CD4-positive, alpha-beta T cell (primary cell): ENCODE results near the gene FAM186B. TPM values are rescaled to one million over a fixed set of nuclear protein-coding genes. Genes with fewer than 3 reads are reported as not detected.

Source experiments
- ATAC-seq: fragments of 200-7000 bp; cut with Tn5 transposase; one replicate; pipeline ENCODE4 v1.10.0; 2022; ENCODE audit warnings: mild to moderate bottlenecking; ENCODE audit not compliant: poor library complexity
- CTCF ChIA-PET: fragments of 350-600 bp; sonication (Branson Sonifier 250); formaldehyde crosslinking; loops from one replicate; lab custom pipeline; 2021; ENCODE audit warnings: antibody characterized with exemption, inconsistent platforms; lab: Charles Lee
- POLR2A ChIA-PET: fragments of 350-600 bp; sonication (Branson Sonifier 250); formaldehyde crosslinking; loops from one replicate; lab custom pipeline; 2021; ENCODE audit warnings: antibody characterized with exemption, inconsistent platforms; lab: Charles Lee
- DNase-seq, 14 experiments: peaks; one replicate each; pipeline ENCODE4 v3.0.0-alpha.2; 2013 to 2020; ENCODE audit warnings: mixed read lengths in 2 of 14
- H3K27ac ChIP-seq, 2 donors: one replicate each; pipeline versions ENCODE4 v1.5.1 to v1.7.0; 2013; ENCODE audit warnings: low read length in 2 of 2, low read depth in 1 of 2, mild to moderate bottlenecking in 1 of 2
- H3K27me3 ChIP-seq, 2 experiments: 1 replicate in 1 of 2; 2 replicates in 1 of 2; pipeline versions ENCODE4 v1.6.1 to v1.7.0; 2013; ENCODE audit warnings: low read length in 2 of 2, control low read depth in 1 of 2, mild to moderate bottlenecking in 1 of 2, moderate library complexity in 1 of 2; ENCODE audit not compliant: insufficient read depth in 2 of 2, control insufficient read depth in 1 of 2
- H3K36me3 ChIP-seq: one replicate; pipeline ENCODE4 v1.6.1; 2013; ENCODE audit warnings: low read length, control low read depth; ENCODE audit not compliant: insufficient read depth
- H3K4me1 ChIP-seq: one replicate; pipeline ENCODE4 v1.6.1; 2013; ENCODE audit warnings: low read length, control low read depth; ENCODE audit not compliant: insufficient read depth
- H3K4me3 ChIP-seq: one replicate; pipeline ENCODE4 v1.5.1; 2013; ENCODE audit warnings: mild to moderate bottlenecking, low read length, moderate library complexity
- H3K9me3 ChIP-seq, 2 experiments: 1 replicate in 1 of 2; 2 replicates in 1 of 2; pipeline versions ENCODE4 v1.6.1 to v1.7.0; 2013; ENCODE audit warnings: low read length in 2 of 2, mild to moderate bottlenecking in 2 of 2, control low read depth in 1 of 2, moderate library complexity in 1 of 2; ENCODE audit not compliant: control insufficient read depth in 1 of 2, insufficient read depth in 1 of 2
- H3K27ac Mint-ChIP-seq: one replicate; pipeline ENCODE4 v1.8.0; 2020; ENCODE audit warnings: mixed read lengths
- H3K27me3 Mint-ChIP-seq: one replicate; pipeline ENCODE4 v1.8.0; 2021; ENCODE audit warnings: mixed read lengths
- H3K36me3 Mint-ChIP-seq: one replicate; pipeline ENCODE4 v1.8.0; 2021; ENCODE audit warnings: low read depth, mixed read lengths
- H3K4me1 Mint-ChIP-seq: one replicate; pipeline ENCODE4 v1.8.0; 2021; ENCODE audit warnings: low read depth, mixed read lengths
- H3K4me3 Mint-ChIP-seq: one replicate; pipeline ENCODE4 v1.8.0; 2020; ENCODE audit warnings: mild to moderate bottlenecking, mixed read lengths
- H3K9me3 Mint-ChIP-seq: one replicate; pipeline ENCODE4 v1.8.0; 2020; ENCODE audit warnings: mixed read lengths
- CTCF ChIP-seq: fragments of 200-600 bp; IDR thresholded peaks from one replicate; pipeline ENCODE4 v1.8.0; 2022; ENCODE audit warnings: antibody characterized with exemption, mild to moderate bottlenecking
- intact Hi-C, 2 experiments: fragments of 100-400 bp; cut with DNase I in 1 of 2; cut with micrococcal nuclease in 1 of 2; formaldehyde crosslinking; loops; one replicate each; pipeline versions ENCODE4 v1.15.1 to v1.9.0; 2023 to 2025; cut with DNase I, micrococcal nuclease
- total RNA-seq, 174 experiments: library from RNA in 2 of 174; stranded (reverse) in 2 of 174; gene quantifications; one replicate each; pipeline ENCODE4 v1.2.3 and lab custom pipeline; 2021 to 2026

FAM186B gene
- total RNA-seq, 2 experiments from 2014 or later, result 0.64 to 0.74 TPM

GRCh38 chr12:49599961-49600360 lies 5.5 kb downstream of the FAM186B start:
- ChIA-PET POLR2A (no interaction called here), CTCF (no interaction called here)
- no peaks in the 10 kb centered on the region for H3K9me3 Mint-ChIP-seq
- TF ChIP-seq CTCF, result no peak
- H3K27ac Mint-ChIP-seq, result no peak overlapping the region
- Histone ChIP-seq H3K27ac (no peak overlapping the region), H3K27me3 (no peaks in the 10 kb centered on the region), H3K4me1 (no peaks in the 10 kb centered on the region), H3K36me3 (no peaks in the 10 kb centered on the region), H3K4me3 (no peak overlapping the region), H3K9me3 (no peaks in the 10 kb centered on the region)
- no peaks in the 10 kb centered on the region for H3K36me3 Mint-ChIP-seq
- no peaks in the 10 kb centered on the region for H3K4me1 Mint-ChIP-seq
- H3K4me3 Mint-ChIP-seq, result no peak overlapping the region
- ATAC-seq, result no peak
- intact Hi-C loops, result no loop called here
- DNase-seq, result no peak
- no peaks in the 10 kb centered on the region for H3K27me3 Mint-ChIP-seq

DNA sequence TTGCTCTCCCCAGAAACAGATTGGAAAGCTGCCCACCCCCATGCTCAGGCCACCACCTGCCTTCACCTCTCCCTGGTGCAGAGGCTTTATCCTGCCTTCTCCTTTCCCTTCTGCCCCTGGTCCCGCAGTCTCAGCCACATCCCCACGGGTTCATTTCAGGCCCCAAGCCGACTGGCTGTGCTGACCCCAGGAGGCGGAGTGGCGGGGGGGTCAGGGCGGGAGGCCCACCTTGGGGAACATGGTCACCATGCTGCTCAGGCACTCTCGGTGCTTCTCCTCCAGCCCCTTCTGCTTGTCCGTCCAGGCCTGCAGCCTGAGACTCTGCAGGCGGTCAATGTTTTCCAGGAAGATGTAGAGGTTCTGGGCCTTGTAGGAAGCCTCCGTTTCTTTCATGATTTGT lies 6.9 kb downstream of the FAM186B start:
- ChIA-PET POLR2A (no interaction called here), CTCF (no interaction called here)
- TF ChIP-seq CTCF, result no peak
- H3K4me1 Mint-ChIP-seq, result no peaks in the 10 kb centered on the region
- H3K4me3 Mint-ChIP-seq, result no peak overlapping the region
- H3K9me3 Mint-ChIP-seq, result no peaks in the 10 kb centered on the region
- no peaks in the 10 kb centered on the region for H3K4me1 ChIP-seq
- DNase-seq (no peak), ATAC-seq (no peak)
- no peak overlapping the region for H3K4me3 ChIP-seq
- no peak overlapping the region for H3K27ac ChIP-seq
- H3K36me3 Mint-ChIP-seq, result no peaks in the 10 kb centered on the region
- no peaks in the 10 kb centered on the region for H3K9me3 ChIP-seq
- H3K36me3 ChIP-seq, result no peaks in the 10 kb centered on the region
- no peaks in the 10 kb centered on the region for H3K27me3 ChIP-seq
- no peak overlapping the region for H3K27ac Mint-ChIP-seq
- intact Hi-C loops, result no loop called here
- no peaks in the 10 kb centered on the region for H3K27me3 Mint-ChIP-seq

GRCh38 chr12:49588721-49589516 lies 16.5 kb downstream of the FAM186B start:
- POLR2A ChIA-PET, result no interaction called here

More at GRCh38 chr12:49588721-49589516, 16.5 kb downstream of the FAM186B start:
- no peak overlapping the region for H3K27ac ChIP-seq
- no peaks in the 10 kb centered on the region for H3K27me3 ChIP-seq
- Mint-ChIP-seq H3K4me3 (no peak overlapping the region), H3K27ac (no peak overlapping the region), H3K27me3 (no peaks in the 10 kb centered on the region), H3K4me1 (no peaks in the 10 kb centered on the region), H3K36me3 (peaks cover 17% of the 10 kb centered on the region), H3K9me3 (peaks cover 2% of the 10 kb centered on the region)
- CTCF ChIA-PET, result no interaction called here
- no peak for TF ChIP-seq CTCF
- intact Hi-C loops, result no loop called here
- peaks cover 16% of the 10 kb centered on the region for H3K36me3 ChIP-seq
- H3K9me3 ChIP-seq, result peaks cover 3 to 5% of the 10 kb centered on the region in 2 experiments
- ATAC-seq (no peak), DNase-seq (peak in 1 of 14 experiments; percentile 6)
- no peak overlapping the region for H3K4me3 ChIP-seq
- no peaks in the 10 kb centered on the region for H3K4me1 ChIP-seq
